Measurements from ENCODE around the gene CCDC146. TPM values are rescaled to one million over a fixed set of nuclear protein-coding genes. Genes with fewer than 3 reads are reported as not detected.

Gene CCDC146
- total and polyA plus RNA-seq, 9 donors, result 5.3 to 44.6 (median 14.0) TPM

- Histone ChIP-seq H3K9me3 (no peaks in the 10 kb centered on the region), H3K4me1 (ENCODE audit: insufficient read depth) (peaks cover 2% of the 10 kb centered on the region), H3K27me3 (no peaks in the 10 kb centered on the region), H3K27ac (no peak overlapping the region), H3K4me3 (no peak overlapping the region), H3K36me3 (no peaks in the 10 kb centered on the region)
- 83 to 97% (median 95%) methylated on average over 4 of the region's 4 CpGs for WGBS, 3 donors
- intact Hi-C loops (cut with DNase I), result no loop called here
- no peak for DNase-seq
- TF ChIP-seq EP300 (IDR thresholded peaks at IDR 0.05), result no peak
- no peak for TF ChIP-seq POLR2A (IDR thresholded peaks at IDR 0.05)
- TF ChIP-seq CTCF (IDR thresholded peaks at IDR 0.05), result no peak
These were observed 58.7 kb downstream of the CCDC146 start for GRCh38 chr7:77181015-77181595.

- Histone ChIP-seq H3K9me3 (no peaks in the 10 kb centered on the region), H3K27ac (no peak overlapping the region), H3K4me1 (ENCODE audit: insufficient read depth) (peaks cover 2% of the 10 kb centered on the region), H3K27me3 (no peaks in the 10 kb centered on the region), H3K36me3 (no peaks in the 10 kb centered on the region), H3K4me3 (no peak overlapping the region)
- TF ChIP-seq CTCF (IDR thresholded peaks at IDR 0.05) (no peak), POLR2A (IDR thresholded peaks at IDR 0.05) (no peak), EP300 (IDR thresholded peaks at IDR 0.05) (no peak)
- 95 to 96% (median 95%) methylated on average over 3 of the region's 3 CpGs for WGBS, 3 donors
- intact Hi-C loops (cut with DNase I), result no loop called here
- DNase-seq, result no peak
These were observed 59.3 kb downstream of the CCDC146 start for GRCh38 chr7:77181734-77182133.

GRCh38 chr7:77182261-77182660, 59.8 kb downstream of the CCDC146 start:
- intact Hi-C loops (cut with DNase I), result no loop called here
- Histone ChIP-seq H3K27me3 (no peaks in the 10 kb centered on the region), H3K9me3 (no peaks in the 10 kb centered on the region), H3K4me1 (ENCODE audit: insufficient read depth) (peaks cover 2% of the 10 kb centered on the region), H3K36me3 (no peaks in the 10 kb centered on the region), H3K27ac (no peak overlapping the region), H3K4me3 (no peak overlapping the region)
- no peak for TF ChIP-seq EP300 (IDR thresholded peaks at IDR 0.05)
- no peak for TF ChIP-seq POLR2A (IDR thresholded peaks at IDR 0.05)
- DNase-seq, result no peak
- 94 to 99% (median 97%) methylated on average over 1 of the region's 1 CpG for WGBS, 3 donors

- no peaks in the 10 kb centered on the region for H3K36me3 ChIP-seq
- H3K27ac ChIP-seq, result no peak overlapping the region
- H3K27me3 ChIP-seq, result no peaks in the 10 kb centered on the region
- intact Hi-C loops (cut with DNase I), result no loop called here
- H3K9me3 ChIP-seq, result no peaks in the 10 kb centered on the region
- no peak overlapping the region for H3K4me3 ChIP-seq
- peaks cover 2% of the 10 kb centered on the region for H3K4me1 ChIP-seq (ENCODE audit: insufficient read depth)
- TF ChIP-seq CTCF (IDR thresholded peaks at IDR 0.05), result no peak
- DNase-seq, result no peak
These were observed 62.0 kb downstream of the CCDC146 start for GRCh38 chr7:77184463-77184862.

GRCh38 chr7:77184990-77185389, 62.6 kb downstream of the CCDC146 start:
- Histone ChIP-seq H3K4me3 (no peak overlapping the region), H3K9me3 (no peaks in the 10 kb centered on the region), H3K4me1 (ENCODE audit: insufficient read depth) (peaks cover 2% of the 10 kb centered on the region), H3K27me3 (no peaks in the 10 kb centered on the region), H3K36me3 (no peaks in the 10 kb centered on the region), H3K27ac (no peak overlapping the region)
- intact Hi-C loops (cut with DNase I), result no loop called here
- no peak for DNase-seq
- no peak for TF ChIP-seq CTCF (IDR thresholded peaks at IDR 0.05)
- no peak for TF ChIP-seq EP300 (IDR thresholded peaks at IDR 0.05)
- TF ChIP-seq POLR2A (IDR thresholded peaks at IDR 0.05), result no peak
- 13 to 19% (median 18%) methylated on average over 3 of the region's 3 CpGs for whole genome bisulfite sequencing, 3 donors

All from ovary (tissue), 9 donors.